SK-N-MC (cell line): Measurements from ENCODE around the gene NDUFA6.

Experiments
- EZH2 ChIP-seq: fragments of 200-600 bp; sonication (generic); IDR thresholded peaks from one replicate; pipeline ENCODE4 v1.6.1; 2017; ENCODE audit warnings: antibody characterized with exemption
- POLR2AphosphoS5 ChIP-seq: IDR thresholded peaks from 2 replicates; pipeline ENCODE4 v1.6.1; 2012; ENCODE audit warnings: mild to moderate bottlenecking, low read depth, low read length, borderline replicate concordance

DNA sequence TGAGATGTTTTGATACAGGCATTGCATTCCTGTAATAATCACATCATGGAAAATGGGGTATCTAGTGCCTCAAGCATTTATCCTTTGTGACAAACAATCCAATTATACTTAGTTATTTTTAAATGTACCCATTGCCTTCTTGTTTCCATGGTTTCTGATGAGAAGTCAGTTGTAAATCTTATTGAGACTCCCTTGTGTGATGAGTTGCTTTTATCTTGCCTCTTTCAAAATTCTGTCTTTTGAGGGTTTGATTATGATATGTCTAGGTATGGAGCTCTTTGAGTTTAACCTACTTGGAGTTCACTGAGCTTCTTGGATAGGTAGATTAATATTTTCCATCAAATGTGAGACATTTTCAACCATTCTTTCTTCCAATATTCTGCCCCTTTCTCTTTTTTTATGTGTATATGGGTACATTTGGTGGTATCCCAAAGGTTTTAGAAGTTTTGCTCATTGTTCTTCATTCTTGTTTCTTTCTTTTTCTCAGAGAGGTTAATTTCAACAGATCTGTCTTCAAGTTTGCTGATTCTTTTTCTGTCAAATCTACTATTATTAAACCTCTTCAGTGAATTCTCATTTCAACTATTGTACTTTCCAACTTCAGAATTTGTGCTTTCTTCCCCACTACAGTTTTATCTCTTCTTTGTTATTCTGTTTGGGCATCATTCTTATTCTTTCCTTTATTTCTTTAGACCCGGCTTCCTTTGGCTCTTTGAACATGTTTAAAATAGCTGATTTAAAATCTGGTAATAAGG, 33.6 kb downstream of the NDUFA6 start:
- TF ChIP-seq EZH2: no peak
- no peak for TF ChIP-seq POLR2AphosphoS5
